Measurements from ENCODE around the gene PDE4A. TPM values are rescaled to one million over a fixed set of nuclear protein-coding genes. Genes with fewer than 3 reads are reported as not detected.

The PDE4A gene
- total and polyA plus RNA-seq, 2 of the 13 experiments (the other 11 are each of a cell fraction or from before 2014, with no cell fraction given) = 1.1 to 4.1 TPM

GRCh38 chr19:10416380-10417257, 3.7 kb upstream of the PDE4A start (continued):
- no peak for TF ChIP-seq ZNF44 (CRISPR knock-in tag; IDR thresholded peaks at IDR 0.05)
- TF ChIP-seq ZXDC (CRISPR knock-in tag; IDR thresholded peaks at IDR 0.05) = no peak
- peak; percentile 42; the same call in 1 of the 2 replicates for TF ChIP-seq ZBTB26 (CRISPR knock-in tag; IDR thresholded peaks at IDR 0.05; ENCODE audit: borderline replicate concordance)
- TF ChIP-seq ZNF563 (CRISPR knock-in tag; IDR thresholded peaks at IDR 0.05) = 0 out of 2 replicates have a peak, but pooled peaks have one; percentile 61
- TF ChIP-seq ZNF20 (CRISPR knock-in tag; IDR thresholded peaks at IDR 0.05) = no peak
- peak; percentile 62 for TF ChIP-seq HNF4A (CRISPR knock-in tag; IDR thresholded peaks at IDR 0.05)
- no peak for TF ChIP-seq NFIC (IDR thresholded peaks at IDR 0.05; ENCODE audit: low read length)
- no peak for TF ChIP-seq AFF4 (CRISPR knock-in tag; IDR thresholded peaks at IDR 0.05)
- TF ChIP-seq KDM3A (CRISPR knock-in tag; IDR thresholded peaks at IDR 0.05; ENCODE audit: low read depth) = peak; percentile 98; the same call in 1 of the 2 replicates
- TF ChIP-seq NFE2L2 (IDR thresholded peaks at IDR 0.05; ENCODE audit: low read length) = no peak
- TF ChIP-seq KAT7 (CRISPR knock-in tag; IDR thresholded peaks at IDR 0.05; ENCODE audit: borderline replicate concordance) = no peak
- no peak for TF ChIP-seq ZFAT (CRISPR knock-in tag; conservative IDR thresholded peaks at IDR 0.05)
- no peak for TF ChIP-seq RARG (CRISPR knock-in tag; IDR thresholded peaks at IDR 0.05; ENCODE audit: low read depth)
- TF ChIP-seq ZNF816 (CRISPR knock-in tag; IDR thresholded peaks at IDR 0.05; ENCODE audit: borderline replicate concordance) = no peak
- peak; percentile 70; the same call in 1 of the 2 replicates for TF ChIP-seq ZNF619 (CRISPR knock-in tag; IDR thresholded peaks at IDR 0.05)
- TF ChIP-seq ARNTL (CRISPR knock-in tag; IDR thresholded peaks at IDR 0.05) = no peak
- no peak for TF ChIP-seq ZEB1 (IDR thresholded peaks at IDR 0.05; ENCODE audit: insufficient replicate concordance, low read depth)
- 0 out of 2 replicates have a peak, but pooled peaks have one; percentile 55 for TF ChIP-seq HES4 (CRISPR knock-in tag; IDR thresholded peaks at IDR 0.05; ENCODE audit: borderline replicate concordance)
- TF ChIP-seq MLLT10 (CRISPR knock-in tag; IDR thresholded peaks at IDR 0.05) = no peak
- TF ChIP-seq PAX8 (CRISPR knock-in tag; IDR thresholded peaks at IDR 0.05; ENCODE audit: borderline replicate concordance) = no peak
